GM12891 (cell line): Measurements from ENCODE around the gene CCDC196.

Experiments
- POLR2A ChIP-seq: IDR thresholded peaks from 2 replicates; pipeline ENCODE4 v1.6.1; 2011; ENCODE audit warnings: low read depth, low read length, control low read depth
- POLR2AphosphoS5 ChIP-seq: IDR thresholded peaks from 2 replicates; pipeline ENCODE4 v1.6.1; 2011; ENCODE audit warnings: low read depth, low read length, control low read depth
- SPI1 ChIP-seq: IDR thresholded peaks from 2 replicates; pipeline ENCODE4 v1.6.1; 2011; ENCODE audit warnings: low read depth, low read length, control low read depth
- TAF1 ChIP-seq: IDR thresholded peaks from 2 replicates; pipeline ENCODE4 v1.6.1; 2011; ENCODE audit warnings: low read depth, low read length, control low read depth

GRCh38 chr14:66445936-66446335, 40.2 kb upstream of the CCDC196 start:
- no peak for TF ChIP-seq TAF1
- TF ChIP-seq POLR2A, result no peak
- TF ChIP-seq SPI1, result no peak
- no peak for TF ChIP-seq POLR2AphosphoS5
